NCI-H524 (cell line): ENCODE data around the gene OR6M1.

Source experiments
- DNase-seq, 2 experiments: peaks; one replicate each; lab custom pipeline; 2025; lab: John Stamatoyannopoulos, UW

Gene OR6M1

GRCh38 chr11:123806249-123806648 lies at the start of gene OR6M1:
OR6M1 (minus strand) TSS chr11:123806349; CDS start chr11:123806349, 0 bp downstream.
- no peak for DNase-seq

DNA sequence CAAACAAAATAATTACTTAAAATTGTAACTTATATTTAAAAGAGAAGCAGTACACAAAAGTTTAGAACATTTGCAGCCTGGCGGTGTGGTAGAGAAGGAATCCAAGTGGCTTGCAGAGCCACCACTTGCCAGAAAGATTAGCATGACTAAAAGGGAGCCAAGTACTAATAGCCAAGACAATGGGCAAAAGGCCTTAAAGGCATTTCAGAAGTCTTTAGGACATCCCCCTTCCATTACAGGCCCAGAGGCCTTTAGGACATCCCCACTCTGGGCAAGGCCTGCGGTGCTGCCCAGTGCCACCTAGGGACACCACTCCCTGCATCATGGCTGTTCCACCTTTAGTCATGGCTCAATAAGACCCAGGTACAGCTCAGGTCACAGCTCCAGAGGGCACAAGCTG lies 46.9 kb upstream of the OR6M1 start:
- DNase-seq: no peak

GRCh38 chr11:123852321-123852720 lies 46.2 kb upstream of the OR6M1 start:
- DNase-seq: no peak

DNA sequence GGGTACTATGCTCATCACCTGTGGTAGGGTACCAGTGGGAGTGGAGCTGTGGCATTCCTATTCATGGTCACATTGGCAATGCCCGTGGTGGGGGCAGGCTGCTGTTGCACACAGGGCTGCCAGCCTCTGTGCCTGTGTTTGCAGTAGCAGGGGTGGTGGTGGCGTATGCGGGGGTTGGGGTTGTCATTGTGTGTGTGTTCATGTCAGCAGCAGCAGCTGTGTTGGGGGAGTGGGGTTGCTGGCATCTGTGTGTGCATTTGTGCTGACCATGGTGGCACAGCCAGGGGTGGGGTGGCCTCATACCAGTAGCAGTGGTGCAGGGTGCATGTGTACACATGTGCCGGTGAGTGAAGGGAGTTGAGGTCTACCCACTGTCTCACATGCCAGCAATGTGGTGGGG lies 45.0 kb upstream of the OR6M1 start:
- no peak for DNase-seq

DNA sequence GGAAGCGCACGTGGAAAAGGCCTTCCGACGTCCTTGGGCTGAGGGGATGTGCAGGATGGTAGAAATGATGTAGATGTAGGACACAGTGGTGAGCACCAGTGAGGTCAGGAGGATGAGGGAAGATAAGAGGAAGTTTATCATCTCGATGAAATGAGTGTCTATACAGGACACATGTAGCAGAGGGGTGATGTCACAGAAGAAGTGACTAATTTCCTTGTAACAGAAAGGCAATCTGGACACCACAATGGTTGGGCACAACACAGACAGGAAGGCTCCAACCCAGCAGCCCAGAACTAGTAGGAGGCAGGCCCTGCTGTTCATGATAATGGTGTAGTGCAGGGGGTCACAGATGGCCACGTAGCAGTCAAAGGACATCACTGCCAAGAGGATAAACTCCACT lies 35.0 kb upstream of the OR6M1 start:
- DNase-seq: no peak

DNA sequence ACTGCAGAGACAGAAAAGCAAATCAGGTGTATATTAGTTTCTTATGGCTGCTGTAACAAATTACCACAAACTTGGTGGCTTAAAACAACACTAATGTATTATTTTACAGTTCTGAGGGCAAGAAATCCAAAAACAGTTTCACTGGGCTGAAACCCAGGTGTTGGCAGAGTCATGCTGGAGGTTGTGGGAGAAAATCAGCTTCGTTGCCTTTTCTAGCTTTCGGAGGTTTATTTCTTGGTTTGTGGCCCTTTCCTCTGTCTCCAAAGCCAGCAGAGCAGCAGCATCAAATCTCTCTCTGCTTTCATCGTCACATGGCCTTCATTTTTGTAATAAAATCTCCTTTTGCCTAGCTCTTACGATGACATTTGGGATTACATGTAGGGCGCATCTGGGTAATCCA lies 33.0 kb upstream of the OR6M1 start:
- DNase-seq: peak; percentile 40 to 67

- DNase-seq: peak in 1 of 2 experiments; percentile 2
These were observed 32.5 kb upstream of the OR6M1 start for GRCh38 chr11:123838659-123839058.

GRCh38 chr11:123838199-123838598 lies 32.0 kb upstream of the OR6M1 start:
- no peak for DNase-seq

DNA sequence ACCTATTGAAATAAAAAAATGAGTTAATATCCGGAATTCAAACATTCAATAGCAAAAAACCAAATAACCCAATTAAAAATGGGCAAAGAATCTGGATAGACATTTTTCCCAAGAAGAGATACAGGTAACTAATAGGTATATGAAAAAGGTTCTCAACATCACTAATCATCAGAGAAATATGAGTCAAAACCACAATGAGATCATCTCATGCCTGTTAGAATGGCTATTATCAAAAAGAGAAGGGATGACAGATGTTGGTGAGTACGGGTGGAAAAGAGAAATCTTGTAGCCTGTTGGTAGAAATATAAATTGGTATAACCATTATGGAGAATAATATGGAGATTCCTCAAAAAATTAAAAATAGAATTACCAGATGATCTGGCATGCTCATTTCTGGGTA lies 26.9 kb upstream of the OR6M1 start:
- no peak for DNase-seq

DNA sequence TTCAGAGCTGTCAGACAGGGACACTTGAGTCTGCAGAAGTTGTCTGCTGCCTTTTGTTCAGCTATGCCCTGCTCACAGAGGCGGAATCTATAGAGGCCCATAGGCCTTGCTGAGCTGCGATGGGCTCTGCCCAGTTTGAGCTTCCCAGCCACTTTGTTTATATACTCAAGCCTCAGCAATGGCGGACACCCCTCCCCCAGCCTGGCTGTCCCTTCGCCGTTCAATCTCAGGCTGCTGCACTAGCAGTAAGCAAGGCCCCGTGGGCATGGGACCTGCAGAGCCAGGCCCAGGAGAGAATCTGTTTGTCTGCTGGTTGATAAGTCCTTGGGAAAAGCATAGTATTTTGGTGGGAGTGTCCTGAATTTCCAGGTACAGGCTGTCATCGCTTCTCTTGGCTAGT lies 23.6 kb upstream of the OR6M1 start:
- no peak for DNase-seq

- no peak for DNase-seq
These were observed 16.4 kb upstream of the OR6M1 start for GRCh38 chr11:123822599-123822998.

DNA sequence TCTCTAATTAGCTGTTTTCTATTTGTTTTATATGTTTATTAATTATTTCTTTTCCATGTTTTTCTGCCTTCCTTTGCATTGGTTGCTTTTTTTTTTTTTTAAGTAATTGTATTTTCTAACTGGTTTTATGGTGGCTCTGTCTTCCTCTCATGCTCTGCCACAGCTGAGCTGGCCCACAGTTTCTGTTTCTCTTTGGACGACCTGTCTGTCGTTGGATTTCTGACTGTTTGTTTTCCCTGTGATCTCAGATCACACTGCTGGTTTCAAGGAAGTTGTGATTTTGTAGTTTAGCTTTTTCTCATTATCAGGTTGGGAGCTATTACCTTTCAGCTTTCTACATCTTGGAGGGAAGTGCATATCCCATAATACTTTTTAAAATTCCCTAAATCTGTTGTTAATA lies 15.9 kb upstream of the OR6M1 start:
- DNase-seq: no peak

GRCh38 chr11:123815122-123815521 lies 9.0 kb upstream of the OR6M1 start:
- DNase-seq: no peak

GRCh38 chr11:123801765-123802164 lies 4.4 kb downstream of the OR6M1 start:
- DNase-seq: no peak

- DNase-seq: peak; percentile 94 to 98
These were observed 6.1 kb downstream of the OR6M1 start for GRCh38 chr11:123800036-123800435.

- peak; percentile 91 to 98 for DNase-seq
These were observed 6.7 kb downstream of the OR6M1 start for GRCh38 chr11:123799438-123799837.

GRCh38 chr11:123798513-123799252 lies 7.5 kb downstream of the OR6M1 start:
- peak in 1 of 2 experiments; percentile 15 for DNase-seq

DNA sequence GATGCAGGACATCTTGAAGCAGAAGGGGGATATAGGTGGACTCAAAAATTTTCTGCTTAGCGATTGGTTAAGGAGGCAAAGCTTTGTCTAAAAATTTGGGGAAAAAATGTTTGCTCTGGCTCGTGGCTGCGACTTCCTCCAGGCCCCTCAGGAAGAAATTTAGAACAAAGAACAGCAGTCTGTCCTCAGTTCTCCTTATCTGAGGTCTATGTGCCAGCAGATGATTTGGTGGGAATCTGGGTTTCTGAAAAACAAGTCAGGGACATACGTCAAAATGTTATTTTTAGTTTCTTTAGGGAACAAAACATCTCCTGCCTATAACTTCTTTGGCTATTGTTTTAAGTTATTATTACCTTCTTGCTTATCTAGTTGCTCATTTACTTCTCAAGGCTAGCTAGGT lies 8.1 kb downstream of the OR6M1 start:
- DNase-seq: no peak

DNA sequence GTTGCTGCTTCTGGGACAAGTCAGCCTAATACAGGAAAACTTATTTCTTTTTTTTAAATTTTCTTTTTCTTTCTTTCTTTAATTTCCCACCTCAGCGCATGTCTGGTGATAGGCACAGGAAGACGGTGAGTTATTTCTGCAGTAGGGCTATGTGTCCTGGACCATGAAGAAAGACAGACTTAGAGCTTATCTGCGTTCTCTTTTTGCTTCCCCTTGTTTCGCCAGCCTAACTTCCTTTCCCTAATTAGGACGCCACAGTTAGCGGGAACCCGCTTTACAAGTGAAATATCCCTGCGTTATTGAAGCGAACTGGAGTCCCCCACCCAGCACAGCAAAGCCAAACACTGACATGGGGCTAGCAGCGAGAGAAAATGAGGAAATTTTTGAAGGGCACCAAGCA lies 8.6 kb downstream of the OR6M1 start:
- DNase-seq: peak in 1 of 2 experiments; percentile 33

DNA sequence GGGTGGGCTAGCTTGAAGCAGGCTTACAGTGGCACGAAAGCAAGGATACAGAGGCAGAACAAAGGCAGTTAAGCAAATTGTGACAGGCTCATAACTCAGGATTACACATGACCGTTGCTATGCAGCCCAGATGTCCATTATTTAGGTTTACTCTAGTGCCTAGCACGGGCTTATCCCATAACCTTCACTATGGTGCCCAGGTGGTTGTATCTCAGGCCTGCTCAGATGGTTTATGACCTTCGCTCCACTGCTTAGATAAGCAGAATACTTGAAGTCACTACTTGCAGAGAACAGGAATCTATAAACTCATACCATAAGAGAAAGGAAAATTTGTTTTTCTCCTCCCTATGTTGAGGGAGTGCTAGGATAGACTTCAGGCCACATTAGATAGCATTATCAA lies 9.0 kb downstream of the OR6M1 start:
- peak; percentile 96 to 99 for DNase-seq

GRCh38 chr11:123796226-123796625 lies 9.9 kb downstream of the OR6M1 start:
- DNase-seq: peak in 1 of 2 experiments; percentile 40

DNA sequence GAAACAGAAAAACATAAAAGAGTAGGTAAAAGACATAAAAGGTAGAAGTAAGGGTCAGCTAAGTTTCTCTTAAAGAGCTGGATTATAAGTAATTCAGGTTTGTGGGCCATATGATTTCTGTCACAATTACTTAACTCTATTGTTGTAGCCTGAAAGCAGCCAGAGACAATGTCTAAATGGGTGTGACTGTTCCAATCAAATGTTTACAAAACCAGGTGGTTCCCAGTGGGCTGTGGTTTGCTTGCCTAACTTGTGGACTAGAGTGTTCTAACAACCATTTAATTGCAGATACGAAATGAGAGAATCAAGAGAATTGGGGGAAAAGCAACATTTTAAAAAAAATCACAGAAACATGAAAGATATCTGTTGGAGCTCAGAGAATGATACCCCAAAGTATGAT lies 22.6 kb downstream of the OR6M1 start:
- no peak for DNase-seq

DNA sequence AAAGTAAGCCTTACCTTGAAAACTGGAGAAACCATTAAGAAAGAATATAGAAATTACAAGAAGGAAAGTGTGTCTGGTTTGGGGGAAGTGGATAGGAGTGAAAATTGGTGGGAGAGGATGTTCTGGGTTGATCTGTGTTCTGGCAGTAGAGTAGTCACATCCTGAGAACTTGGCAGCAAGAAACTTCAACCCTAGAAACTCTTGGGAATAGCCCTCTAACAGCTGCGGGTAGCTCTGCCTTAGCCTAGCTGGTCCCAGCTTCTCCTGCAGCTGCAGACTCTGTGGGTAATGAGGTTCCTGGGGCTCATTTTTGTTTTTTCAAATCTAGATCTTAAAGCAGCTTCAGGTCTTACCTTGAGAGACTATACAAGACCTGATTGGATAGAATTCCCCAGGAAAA lies 27.6 kb downstream of the OR6M1 start:
- no peak for DNase-seq
